Erythroblast (primary cell): ENCODE data around the gene TAF5L.

Experiments
- GATA1 ChIP-seq: IDR thresholded peaks from 2 replicates; pipeline ENCODE4 v1.6.1; 2011; ENCODE audit warnings: low read depth, mild to moderate bottlenecking, control low read depth, low read length, moderate library complexity
- POLR2A ChIP-seq: IDR thresholded peaks from 2 replicates; pipeline ENCODE4 v1.6.1; 2011; ENCODE audit warnings: mild to moderate bottlenecking, low read length

- TF ChIP-seq POLR2A, result peak; percentile 20
- TF ChIP-seq GATA1, result no peak
Observed at GRCh38 chr1:229625071-229625914, 629 bp downstream of the TAF5L start.
